KMS-11 (cell line): ENCODE measurements around the gene PRDM16.

Experiments
- H2AFZ ChIP-seq: fragments of 200-600 bp; sonication (generic); 2 replicates; pipeline ENCODE4 v1.6.1; 2016; ENCODE audit warnings: antibody characterized with exemption, mixed run types, low read depth
- H3K27ac ChIP-seq: fragments of 200-600 bp; sonication (generic); 2 replicates; pipeline ENCODE4 v1.6.1; 2016; ENCODE audit warnings: mild to moderate bottlenecking, mixed run types
- H3K27me3 ChIP-seq: fragments of 200-600 bp; sonication (generic); 2 replicates; pipeline ENCODE4 v1.6.1; 2017; ENCODE audit warnings: mild to moderate bottlenecking, low read depth, mixed run types, moderate library complexity; ENCODE audit not compliant: insufficient read depth
- H3K36me3 ChIP-seq: fragments of 200-600 bp; sonication (generic); 2 replicates; pipeline ENCODE4 v1.6.1; 2017; ENCODE audit warnings: mild to moderate bottlenecking, mixed run types; ENCODE audit not compliant: insufficient read depth
- H3K4me1 ChIP-seq: fragments of 200-600 bp; sonication (generic); 2 replicates; pipeline ENCODE4 v1.6.1; 2016; ENCODE audit warnings: mild to moderate bottlenecking, low read depth, mixed run types; ENCODE audit not compliant: poor library complexity, severe bottlenecking
- H3K4me2 ChIP-seq: fragments of 200-600 bp; sonication (generic); 2 replicates; pipeline ENCODE4 v1.7.0; 2016; ENCODE audit warnings: mild to moderate bottlenecking, mixed run types
- H3K4me3 ChIP-seq: fragments of 200-600 bp; sonication (generic); IDR thresholded peaks from 2 replicates; pipeline ENCODE4 v1.6.1; 2017; ENCODE audit warnings: low read depth, low read length, mixed read lengths; ENCODE audit not compliant: insufficient read depth
- H3K79me2 ChIP-seq: fragments of 200-600 bp; sonication (generic); 2 replicates; pipeline ENCODE4 v1.6.1; 2016; ENCODE audit warnings: low read depth, mixed run types; ENCODE audit not compliant: insufficient read depth
- H3K9ac ChIP-seq: fragments of 200-600 bp; sonication (generic); 2 replicates; pipeline ENCODE4 v1.6.1; 2016; ENCODE audit warnings: mild to moderate bottlenecking, mixed run types
- H4K20me1 ChIP-seq: fragments of 200-600 bp; sonication (generic); 2 replicates; pipeline ENCODE4 v1.6.1; 2016; ENCODE audit warnings: mild to moderate bottlenecking, mixed run types; ENCODE audit not compliant: insufficient read depth
- CTCF ChIP-seq: fragments of 200-600 bp; sonication (generic); conservative IDR thresholded peaks from 2 replicates; pipeline ENCODE4 v1.6.1; 2017; ENCODE audit warnings: low read depth, mild to moderate bottlenecking, antibody characterized with exemption, low read length, moderate library complexity, mixed read lengths

Gene PRDM16

GRCh38 chr1:3028531-3029282 is 40.3 kb upstream of the PRDM16 start:
- H4K20me1 ChIP-seq: no peaks in the 10 kb centered on the region
- H3K4me3 ChIP-seq: no peak overlapping the region
- no peak overlapping the region for H3K9ac ChIP-seq
- no peak overlapping the region for H3K27ac ChIP-seq
- peaks cover 37% of the 10 kb centered on the region for H3K27me3 ChIP-seq
- H3K4me1 ChIP-seq: no peaks in the 10 kb centered on the region
- TF ChIP-seq CTCF: no peak
- H2AFZ ChIP-seq: no peak overlapping the region
- H3K4me2 ChIP-seq: no peak overlapping the region
- H3K36me3 ChIP-seq: no peaks in the 10 kb centered on the region
- no peaks in the 10 kb centered on the region for H3K79me2 ChIP-seq

- H3K36me3 ChIP-seq: no peaks in the 10 kb centered on the region
- no peaks in the 10 kb centered on the region for H3K4me1 ChIP-seq
- H3K4me2 ChIP-seq: no peak overlapping the region
- no peak for TF ChIP-seq CTCF
- no peaks in the 10 kb centered on the region for H4K20me1 ChIP-seq
- peaks cover 28% of the 10 kb centered on the region; the same call in 1 of the 2 replicates for H3K27me3 ChIP-seq
- no peak overlapping the region for H3K9ac ChIP-seq
- H3K79me2 ChIP-seq: no peaks in the 10 kb centered on the region
- H3K27ac ChIP-seq: no peak overlapping the region
- H3K4me3 ChIP-seq: no peak overlapping the region
- no peak overlapping the region for H2AFZ ChIP-seq
Measured at GRCh38 chr1:3029481-3029961, 39.5 kb upstream of the PRDM16 start.

- Histone ChIP-seq H3K9ac (no peak overlapping the region), H4K20me1 (no peaks in the 10 kb centered on the region), H2AFZ (no peak overlapping the region), H3K4me1 (no peaks in the 10 kb centered on the region), H3K27me3 (peaks cover 28% of the 10 kb centered on the region; the same call in 1 of the 2 replicates), H3K4me2 (no peak overlapping the region), H3K36me3 (no peaks in the 10 kb centered on the region), H3K27ac (no peak overlapping the region), H3K4me3 (no peak overlapping the region), H3K79me2 (no peaks in the 10 kb centered on the region)
- no peak for TF ChIP-seq CTCF
Measured at GRCh38 chr1:3029991-3030662, 38.9 kb upstream of the PRDM16 start.

- Histone ChIP-seq H3K27ac (no peak overlapping the region), H2AFZ (no peak overlapping the region), H3K4me3 (no peak overlapping the region), H3K36me3 (no peaks in the 10 kb centered on the region), H3K9ac (no peak overlapping the region), H3K79me2 (no peaks in the 10 kb centered on the region), H3K27me3 (peaks cover 28% of the 10 kb centered on the region; the same call in 1 of the 2 replicates), H4K20me1 (no peaks in the 10 kb centered on the region), H3K4me2 (no peak overlapping the region), H3K4me1 (no peaks in the 10 kb centered on the region)
- no peak for TF ChIP-seq CTCF
Measured at GRCh38 chr1:3030663-3031381, 38.2 kb upstream of the PRDM16 start.
